Stromal cell of bone marrow (primary cell): ENCODE measurements around the gene ATF3.
"Not testable (repeated sequence)": the region's sequence is repeated elsewhere in the genome, so short reads cannot be mapped to it uniquely, and the experiment has no call there.

ENCODE experiments used
- DNase-seq: peaks from one replicate; pipeline ENCODE4 v3.0.0-alpha.2; 2012; ENCODE audit warnings: low read depth

Gene ATF3

DNA sequence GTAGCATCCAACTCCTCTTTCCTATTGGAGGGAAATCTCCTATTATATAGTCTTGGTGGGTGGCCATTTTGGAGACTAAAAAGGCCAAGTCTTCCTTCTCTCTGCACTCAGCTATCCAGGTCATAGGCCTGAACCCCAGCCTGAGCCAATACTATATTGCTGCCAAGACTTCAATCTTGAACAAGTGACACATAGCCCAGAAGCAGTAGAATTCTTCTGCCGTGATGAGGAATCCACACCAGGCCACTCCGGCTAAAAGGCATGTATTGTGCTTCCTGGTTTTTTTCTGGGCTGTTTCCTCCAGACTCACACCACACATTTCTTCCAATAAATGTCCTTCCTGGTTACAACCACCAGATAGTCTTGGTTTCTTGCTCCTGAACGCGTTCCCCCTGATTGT is 43.0 kb downstream of the ATF3 start:
- DNase-seq = peak; percentile 78

DNA sequence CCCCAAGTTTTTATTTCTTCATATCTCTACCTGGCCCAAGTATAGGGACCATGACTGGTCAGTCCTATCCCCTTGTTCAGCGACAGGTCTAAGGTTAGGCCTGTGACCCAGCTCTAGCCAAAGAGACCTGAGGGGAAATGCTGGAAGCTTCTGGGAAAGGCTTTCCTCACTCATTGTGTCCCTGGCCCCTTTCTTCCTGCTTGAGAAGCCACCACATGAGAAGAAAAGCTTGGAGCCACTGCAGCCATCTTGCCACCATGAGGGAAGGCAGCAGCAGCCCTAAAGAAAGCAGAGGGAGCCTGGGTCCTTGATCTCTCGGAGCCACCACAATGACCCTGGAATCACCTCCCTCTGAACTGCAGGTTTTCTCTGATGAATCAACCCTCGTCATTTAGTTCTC is 43.4 kb downstream of the ATF3 start:
- no peak for DNase-seq

GRCh38 chr1:212652609-212653008 is 44.0 kb downstream of the ATF3 start:
- DNase-seq = no peak

DNA sequence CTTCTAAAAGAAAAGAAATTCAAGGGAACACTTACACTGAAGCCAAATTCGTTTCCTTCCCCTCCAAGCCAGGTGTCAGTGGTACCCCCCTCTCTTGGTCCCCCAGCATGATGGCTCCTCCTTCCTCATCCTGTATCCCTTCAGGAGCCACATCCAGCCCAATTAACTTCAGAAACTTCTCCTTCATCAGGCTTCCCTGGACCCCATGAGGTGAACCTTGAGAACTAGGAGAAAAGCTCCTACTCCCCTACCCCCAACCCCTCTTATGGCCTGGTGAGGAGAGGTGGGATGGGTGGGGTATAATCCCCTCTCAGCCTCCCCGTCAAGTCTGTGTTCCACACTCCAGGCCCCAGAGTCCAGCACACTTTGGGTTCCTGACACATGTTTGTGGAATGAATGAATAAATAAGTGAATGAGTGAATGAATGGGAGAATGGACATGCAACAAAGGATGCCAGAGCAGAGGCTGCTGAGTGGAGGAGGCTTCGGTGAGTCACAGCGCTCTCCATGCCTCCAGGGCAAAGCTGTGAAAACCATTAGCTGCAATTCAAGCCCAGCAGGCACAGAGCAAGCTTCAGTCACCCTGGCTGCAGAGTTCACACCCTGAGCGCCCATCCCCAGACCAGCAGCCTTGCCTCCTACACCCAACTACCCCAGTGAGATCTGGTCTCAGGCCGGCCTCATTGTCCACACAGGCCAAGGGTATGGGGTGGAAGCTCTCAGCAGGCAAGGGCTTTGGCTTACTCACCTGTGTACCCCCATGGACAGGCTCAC is 47.3 kb downstream of the ATF3 start:
- no peak for DNase-seq

GRCh38 chr1:212656730-212657129 is 48.2 kb downstream of the ATF3 start:
- no peak for DNase-seq

DNA sequence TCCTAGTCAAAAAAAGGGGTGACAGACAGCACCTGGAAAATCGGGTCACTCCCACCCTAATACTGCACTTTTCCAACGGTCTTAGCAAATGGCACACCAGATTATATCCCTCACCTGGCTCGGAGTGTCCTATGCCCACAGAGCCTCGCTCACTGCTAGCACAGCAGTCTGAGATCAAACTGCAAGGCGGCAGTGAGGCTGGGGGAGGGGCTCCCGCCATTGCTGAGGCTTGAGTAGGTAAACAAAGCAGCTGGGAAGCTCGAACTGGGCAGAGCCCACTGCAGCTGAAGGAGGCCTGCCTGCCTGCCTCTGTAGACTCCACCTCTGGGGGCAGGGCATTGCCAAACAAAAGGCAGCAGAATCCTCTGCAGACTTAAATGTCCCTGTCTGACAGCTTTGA is 49.7 kb downstream of the ATF3 start:
- not testable (repeated sequence) for DNase-seq

DNA sequence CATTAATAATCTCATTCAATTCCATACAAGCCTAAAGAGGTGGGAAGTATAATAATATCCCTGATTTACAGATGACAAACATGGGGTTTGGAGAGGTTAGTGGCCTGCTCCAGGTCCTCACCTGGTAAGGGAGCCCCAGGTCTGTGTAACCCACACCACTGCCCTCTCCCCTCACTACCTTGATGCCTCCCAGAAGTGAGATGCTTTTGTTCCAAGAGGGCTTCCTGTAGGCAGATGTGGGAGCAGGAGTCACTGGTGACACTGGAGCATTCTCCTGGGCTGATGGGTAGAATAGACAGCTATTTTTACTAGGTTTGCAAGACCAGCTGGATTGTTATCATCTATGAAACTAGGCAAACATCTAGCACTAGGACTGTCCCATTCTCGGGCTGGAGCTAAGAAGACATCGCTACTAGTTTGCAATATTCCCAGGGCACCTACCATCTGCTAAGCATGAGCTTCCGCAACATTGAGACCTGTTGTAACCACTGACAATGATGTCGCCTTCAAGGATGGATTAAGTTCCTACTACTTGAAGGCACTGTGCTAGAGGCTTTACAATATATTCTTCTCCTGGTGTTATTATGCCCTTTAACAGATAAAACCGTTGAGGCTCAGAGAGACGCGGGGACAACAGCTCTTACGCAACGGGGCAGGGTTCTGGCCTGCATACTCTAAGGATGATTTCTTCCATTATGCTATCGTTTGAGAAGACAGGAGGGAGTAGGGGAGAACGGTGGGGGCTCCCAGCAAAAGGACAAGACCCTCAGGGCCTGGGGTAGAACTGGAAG is 56.0 kb downstream of the ATF3 start:
- DNase-seq = no peak

- peak; percentile 54 for DNase-seq
Observed at GRCh38 chr1:212665241-212666115, 56.9 kb downstream of the ATF3 start.

DNA sequence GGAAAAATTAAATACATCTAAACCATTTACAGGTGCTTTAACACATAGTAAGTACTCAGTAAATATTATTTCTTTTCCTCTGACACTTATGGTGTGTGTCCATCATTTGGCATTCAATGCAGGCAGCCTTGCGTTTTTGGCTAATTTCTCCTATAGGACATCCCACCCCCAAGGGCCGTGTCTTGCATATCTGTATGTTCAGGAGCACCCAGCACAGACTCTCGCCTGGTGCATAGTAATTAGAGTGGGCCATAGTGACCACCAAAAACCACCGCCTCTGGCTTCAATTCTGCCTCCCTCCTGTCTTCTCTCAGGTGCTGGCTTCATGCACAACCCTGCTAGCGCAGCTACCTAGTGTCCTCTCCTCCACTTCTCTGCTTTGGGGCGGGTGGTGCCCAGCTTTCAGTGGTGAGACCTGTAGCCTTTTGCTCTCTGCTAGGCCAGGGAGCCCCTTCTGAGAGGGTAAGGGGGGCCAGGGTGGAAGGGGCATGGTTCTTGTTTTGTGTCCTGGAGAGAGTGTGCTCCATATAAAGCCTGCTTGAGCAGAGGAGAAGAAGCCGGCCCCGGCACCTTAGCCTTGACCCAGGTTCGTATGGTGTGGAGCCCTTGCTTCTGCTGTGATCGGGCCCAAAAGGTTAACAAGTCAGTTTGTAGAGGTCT is 57.7 kb downstream of the ATF3 start:
- no peak for DNase-seq

DNA sequence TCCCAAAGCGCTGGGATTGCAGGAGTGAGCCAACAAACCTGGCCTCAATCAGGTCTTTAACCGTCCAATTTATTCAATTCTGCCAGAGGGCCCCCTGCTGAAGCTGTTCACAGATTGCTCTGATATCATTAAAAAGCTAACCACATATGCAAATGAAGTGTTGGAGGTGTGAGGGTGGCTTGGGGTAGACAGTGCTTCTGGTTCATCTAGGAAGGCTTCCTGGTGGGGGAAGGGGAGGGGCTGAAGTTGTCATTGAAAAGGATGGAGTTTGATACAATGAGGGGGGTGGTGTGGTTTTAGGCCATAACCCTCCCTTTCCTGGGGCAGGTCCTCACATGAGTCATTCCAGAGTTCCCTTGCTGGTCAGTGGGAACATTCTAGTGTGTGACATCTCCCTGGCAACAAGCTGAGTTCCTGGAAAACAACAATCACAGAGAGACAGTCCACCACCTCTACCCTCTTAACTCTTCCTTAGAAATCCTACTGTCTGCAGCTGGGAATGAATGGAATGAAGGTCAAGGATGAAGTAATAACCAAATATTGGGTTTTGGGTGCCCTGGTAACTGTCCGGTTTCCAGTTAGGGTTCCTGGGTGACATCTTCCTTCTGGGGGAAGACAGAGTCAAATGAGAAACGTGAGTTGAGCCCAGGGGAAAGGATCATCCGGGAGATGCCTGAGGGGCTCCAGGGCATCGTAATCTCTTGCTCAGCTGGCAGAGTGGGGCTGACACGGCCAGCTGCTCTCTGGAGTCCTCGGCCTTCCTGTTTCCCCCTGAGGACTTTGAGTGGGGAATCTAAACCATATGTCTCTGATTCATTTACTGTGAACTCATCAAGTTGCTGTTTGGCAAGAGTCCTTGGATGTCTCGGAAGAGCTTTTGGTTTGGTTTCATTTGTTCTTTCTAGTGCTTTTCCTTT is 58.9 kb downstream of the ATF3 start:
- peak; percentile 96 for DNase-seq

DNA sequence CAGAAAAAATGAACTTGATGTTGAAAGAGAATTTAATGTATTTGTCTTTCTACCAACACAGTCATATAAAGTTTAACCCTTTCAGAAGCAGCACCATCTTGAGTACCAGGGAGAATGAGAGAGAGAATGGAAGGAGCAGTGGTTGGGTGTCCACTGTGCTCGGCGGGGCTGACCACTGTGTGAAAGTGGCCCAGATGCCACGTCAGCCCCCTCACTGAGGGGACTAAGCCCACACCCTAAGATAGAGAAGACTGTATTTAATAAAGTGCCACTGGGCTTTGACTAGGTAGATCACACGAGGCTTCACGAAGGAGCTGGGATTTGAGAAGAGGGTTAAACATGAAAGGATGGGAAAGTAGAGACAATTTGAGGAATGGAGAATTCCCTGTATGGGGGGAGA is 59.9 kb downstream of the ATF3 start:
- DNase-seq = no peak

GRCh38 chr1:212669102-212669501 is 60.5 kb downstream of the ATF3 start:
- DNase-seq = no peak

GRCh38 chr1:212669600-212669999 is 61.0 kb downstream of the ATF3 start:
- DNase-seq = no peak

- DNase-seq = no peak
Observed at GRCh38 chr1:212670301-212670700, 61.7 kb downstream of the ATF3 start.
